Uterus (tissue), 2 donors: ENCODE measurements around the gene TBRG4.

ENCODE experiments used
- POLR2A ChIP-seq, 2 donors: fragments of 450-650 bp; IDR thresholded peaks; one replicate each; pipeline ENCODE4 v1.6.1; 2016; ENCODE audit warnings: antibody characterized with exemption in 2 of 2, mild to moderate bottlenecking in 1 of 2, moderate library complexity in 1 of 2
- TF ChIP-seq, protein P1 (sequence below), 4 experiments: fragments of 200-600 bp in 2 of 4; fragments of 450-650 bp in 2 of 4; sonication (generic) in 2 of 4; IDR thresholded peaks; one replicate each; pipeline ENCODE4 v1.5.1; 2016 to 2019; ENCODE audit warnings: antibody characterized with exemption in 4 of 4, mild to moderate bottlenecking in 2 of 4, moderate library complexity in 1 of 4

- TF ChIP-seq, protein P1, sequence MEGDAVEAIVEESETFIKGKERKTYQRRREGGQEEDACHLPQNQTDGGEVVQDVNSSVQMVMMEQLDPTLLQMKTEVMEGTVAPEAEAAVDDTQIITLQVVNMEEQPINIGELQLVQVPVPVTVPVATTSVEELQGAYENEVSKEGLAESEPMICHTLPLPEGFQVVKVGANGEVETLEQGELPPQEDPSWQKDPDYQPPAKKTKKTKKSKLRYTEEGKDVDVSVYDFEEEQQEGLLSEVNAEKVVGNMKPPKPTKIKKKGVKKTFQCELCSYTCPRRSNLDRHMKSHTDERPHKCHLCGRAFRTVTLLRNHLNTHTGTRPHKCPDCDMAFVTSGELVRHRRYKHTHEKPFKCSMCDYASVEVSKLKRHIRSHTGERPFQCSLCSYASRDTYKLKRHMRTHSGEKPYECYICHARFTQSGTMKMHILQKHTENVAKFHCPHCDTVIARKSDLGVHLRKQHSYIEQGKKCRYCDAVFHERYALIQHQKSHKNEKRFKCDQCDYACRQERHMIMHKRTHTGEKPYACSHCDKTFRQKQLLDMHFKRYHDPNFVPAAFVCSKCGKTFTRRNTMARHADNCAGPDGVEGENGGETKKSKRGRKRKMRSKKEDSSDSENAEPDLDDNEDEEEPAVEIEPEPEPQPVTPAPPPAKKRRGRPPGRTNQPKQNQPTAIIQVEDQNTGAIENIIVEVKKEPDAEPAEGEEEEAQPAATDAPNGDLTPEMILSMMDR (IDR thresholded peaks at IDR 0.05) = no peak
- TF ChIP-seq POLR2A (IDR thresholded peaks at IDR 0.05) = no peak
Observed at GRCh38 chr7:45122975-45123860, 11.7 kb upstream of the TBRG4 start.
